Brain pericyte (primary cell): ENCODE measurements around the gene OAT.

Source experiments
- DNase-seq: peaks from one replicate; pipeline ENCODE4 v3.0.0-alpha.2; 2012; ENCODE audit warnings: low read depth, low spot score

Gene OAT

DNA sequence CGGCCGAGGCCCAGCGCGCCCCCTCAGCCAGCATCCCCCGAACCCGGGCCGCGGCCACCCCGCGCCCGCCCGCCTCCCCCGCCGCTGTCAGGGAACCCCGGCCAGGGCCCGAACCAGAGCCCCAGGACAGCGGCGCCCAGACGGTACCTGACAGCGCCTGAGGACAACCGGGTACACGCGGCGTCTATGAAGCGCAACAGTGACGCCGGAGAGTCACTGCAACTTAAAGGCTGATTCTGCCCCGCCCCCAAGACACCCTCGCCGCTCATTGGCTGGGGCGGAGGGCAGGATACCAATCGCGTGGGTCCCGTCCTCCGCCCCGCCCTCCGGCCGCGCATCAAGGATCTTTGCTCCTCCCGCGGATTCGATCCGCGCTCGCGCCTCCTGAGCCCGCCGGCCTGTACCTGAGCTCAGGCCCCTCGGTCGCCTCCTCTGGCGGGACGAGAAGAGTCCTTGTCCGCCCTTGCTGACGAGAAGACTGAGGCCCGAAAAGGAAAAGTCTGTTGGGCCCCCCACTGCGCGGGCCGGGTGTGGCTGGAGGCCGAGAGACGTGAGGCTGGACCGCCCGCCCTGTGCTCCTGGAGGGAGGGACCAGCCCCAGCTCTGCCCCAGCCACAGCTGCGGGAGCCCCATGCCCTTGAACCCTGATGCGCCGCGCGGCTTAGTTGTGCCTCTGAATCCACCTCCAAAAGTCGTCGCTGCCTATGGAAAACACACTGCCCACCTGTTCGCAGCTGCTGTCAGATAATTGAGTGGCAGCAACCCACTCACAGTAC lies at the start of gene OAT:
Gene OAT, minus strand, starts transcription at position 198 of the 776 bp plus-strand sequence. CDS start 6,752 bp downstream, outside the sequence.
- peak; percentile 84 for DNase-seq

DNA sequence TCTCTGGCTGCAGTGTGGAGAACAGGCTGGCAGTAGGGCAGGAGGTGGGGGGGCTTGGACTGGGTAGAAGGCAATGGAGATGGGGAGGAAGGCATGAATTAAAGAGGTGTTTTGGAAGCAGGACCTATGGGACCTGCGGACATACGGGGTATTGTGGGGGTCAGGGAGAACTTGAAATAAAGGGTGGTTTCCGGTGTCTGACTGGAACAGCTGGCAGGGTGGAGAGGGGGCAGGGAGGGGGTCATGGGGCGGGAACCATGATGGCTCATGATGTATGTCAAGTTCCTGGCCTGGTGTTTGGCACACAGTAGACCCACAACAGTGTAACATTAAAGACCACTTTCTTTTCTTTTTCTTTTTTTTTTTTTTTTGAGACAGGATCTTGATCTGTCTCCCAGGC lies 48.4 kb upstream of the OAT start:
- no peak for DNase-seq

DNA sequence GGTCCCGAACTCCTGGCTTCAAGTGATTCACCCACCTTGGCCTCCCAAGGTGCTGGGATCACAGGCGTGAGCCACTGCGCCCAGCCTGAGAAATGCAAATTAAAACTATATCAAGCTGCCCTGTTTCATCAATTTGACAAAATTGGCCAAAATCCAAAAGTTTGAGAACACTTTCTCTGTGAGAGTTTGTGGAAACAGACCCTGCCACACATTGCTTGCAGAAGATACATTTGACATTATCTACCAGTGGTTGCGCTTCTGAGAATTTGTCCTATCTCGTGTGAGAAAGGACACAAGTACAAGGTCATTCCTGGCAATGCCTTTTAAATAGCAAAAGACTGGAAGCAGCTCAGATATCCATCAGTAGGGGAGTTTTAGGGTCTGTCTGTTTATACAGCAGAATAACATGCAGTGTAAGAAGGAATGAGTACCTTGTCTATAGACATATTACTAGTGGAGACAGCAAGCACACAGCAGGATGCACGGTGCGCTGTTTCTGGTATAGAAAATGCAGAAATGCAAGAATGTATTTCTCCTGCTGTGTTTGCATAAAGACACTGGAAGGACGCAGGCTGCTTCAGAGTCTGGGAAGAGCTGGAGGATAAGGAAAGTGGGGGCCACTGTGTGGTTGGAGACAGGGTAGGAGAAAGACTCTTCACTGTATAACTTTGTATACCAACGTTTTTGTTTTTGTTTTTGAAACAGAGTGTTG lies 47.2 kb upstream of the OAT start:
- DNase-seq = peak; percentile 26

DNA sequence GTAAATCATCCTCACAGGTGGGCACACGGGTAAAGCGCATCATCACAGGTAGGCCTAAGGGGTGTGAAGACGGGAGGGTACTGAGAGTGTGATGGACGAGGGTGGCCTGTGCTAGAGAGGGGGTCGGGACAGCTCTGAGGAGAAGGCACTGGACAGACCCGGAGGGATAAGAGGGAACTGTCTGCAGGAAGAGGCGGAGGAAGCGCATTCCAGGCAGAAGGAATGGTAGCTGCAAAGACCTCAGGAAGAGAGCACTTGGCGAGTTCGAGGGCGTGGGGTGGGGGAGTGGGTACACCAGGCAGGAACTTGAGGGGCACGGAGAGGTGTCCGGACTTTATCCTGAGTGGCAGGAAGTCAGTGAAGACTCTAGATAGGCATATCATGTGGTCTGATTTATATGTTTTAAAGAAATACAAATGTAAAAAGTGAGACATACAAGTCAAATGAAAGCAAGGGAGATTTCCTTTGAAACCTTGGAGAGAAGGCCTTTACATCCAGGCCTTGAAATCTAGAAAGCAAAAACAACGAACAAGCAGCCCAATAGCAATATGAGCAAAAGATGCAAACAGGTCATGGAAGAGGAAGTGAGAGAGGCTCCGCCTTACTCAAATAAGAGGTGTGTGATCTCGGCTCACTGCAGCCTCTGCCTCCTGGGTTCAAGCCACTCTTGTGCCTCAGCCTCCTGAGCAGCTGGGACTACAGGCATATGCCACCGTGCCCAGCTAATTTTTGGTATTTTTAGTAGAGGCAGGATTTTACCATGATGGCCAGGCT lies 46.5 kb upstream of the OAT start:
- DNase-seq = no peak

DNA sequence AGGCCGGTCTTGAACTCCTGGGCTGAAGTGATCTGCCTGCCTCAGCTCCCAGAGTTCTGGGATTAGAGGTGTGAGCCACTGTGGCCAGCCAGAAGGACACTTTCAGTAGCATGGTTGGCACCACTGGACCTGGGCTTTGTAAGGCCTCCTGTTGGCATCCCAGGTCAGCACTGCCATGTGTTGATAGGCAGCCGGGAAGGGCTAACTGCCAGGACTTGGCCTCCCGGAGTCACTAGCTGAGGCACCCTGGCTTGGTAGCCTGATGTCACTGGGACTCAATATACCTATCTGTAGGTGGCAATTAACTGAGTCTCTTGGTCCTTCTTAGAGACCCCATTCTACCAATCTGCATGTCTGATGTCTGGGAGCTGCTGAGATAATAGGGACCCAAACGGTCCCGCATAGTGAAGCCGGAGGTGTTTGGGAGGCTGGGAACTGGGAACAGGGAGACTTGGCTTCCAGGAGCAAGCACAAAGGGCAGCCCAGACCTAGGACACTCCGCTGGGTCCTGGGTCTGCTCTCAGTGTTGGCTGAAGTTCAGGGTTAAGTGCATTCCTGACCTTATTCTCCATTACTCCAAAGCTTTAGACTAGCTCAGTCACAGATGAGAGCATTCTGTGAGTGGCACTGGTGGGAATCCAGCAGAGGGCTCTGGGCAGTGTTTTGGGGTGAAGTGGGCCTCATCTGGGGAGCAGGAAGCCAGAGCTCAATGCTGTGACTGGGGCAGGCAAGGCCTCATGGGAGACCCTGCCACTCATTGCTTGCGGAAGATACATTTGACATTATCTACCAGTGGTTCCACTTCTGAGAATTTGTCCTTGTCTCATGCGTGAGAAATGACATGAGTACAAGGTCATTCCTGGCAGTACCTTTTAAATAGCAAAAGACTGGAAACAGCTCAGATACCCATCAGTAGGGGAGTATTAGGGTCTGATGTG lies 45.6 kb upstream of the OAT start:
- no peak for DNase-seq

DNA sequence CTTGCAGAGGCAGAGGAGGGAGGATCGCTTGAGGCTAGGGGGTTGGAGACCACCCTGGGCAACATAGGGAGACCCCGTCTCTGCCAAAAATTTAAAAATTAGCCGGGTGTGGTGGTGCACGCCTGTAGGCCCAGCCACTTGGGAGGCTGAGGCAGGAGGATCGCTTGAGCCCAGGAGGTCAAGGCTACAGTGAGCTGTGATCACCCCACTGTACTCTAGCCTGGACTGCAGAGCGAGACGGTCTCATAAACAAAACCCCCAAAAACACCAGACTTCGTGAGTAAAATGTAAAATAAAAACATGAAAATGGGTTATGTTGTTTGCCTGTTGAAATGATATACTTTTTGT lies 43.6 kb upstream of the OAT start:
- DNase-seq = no peak

DNA sequence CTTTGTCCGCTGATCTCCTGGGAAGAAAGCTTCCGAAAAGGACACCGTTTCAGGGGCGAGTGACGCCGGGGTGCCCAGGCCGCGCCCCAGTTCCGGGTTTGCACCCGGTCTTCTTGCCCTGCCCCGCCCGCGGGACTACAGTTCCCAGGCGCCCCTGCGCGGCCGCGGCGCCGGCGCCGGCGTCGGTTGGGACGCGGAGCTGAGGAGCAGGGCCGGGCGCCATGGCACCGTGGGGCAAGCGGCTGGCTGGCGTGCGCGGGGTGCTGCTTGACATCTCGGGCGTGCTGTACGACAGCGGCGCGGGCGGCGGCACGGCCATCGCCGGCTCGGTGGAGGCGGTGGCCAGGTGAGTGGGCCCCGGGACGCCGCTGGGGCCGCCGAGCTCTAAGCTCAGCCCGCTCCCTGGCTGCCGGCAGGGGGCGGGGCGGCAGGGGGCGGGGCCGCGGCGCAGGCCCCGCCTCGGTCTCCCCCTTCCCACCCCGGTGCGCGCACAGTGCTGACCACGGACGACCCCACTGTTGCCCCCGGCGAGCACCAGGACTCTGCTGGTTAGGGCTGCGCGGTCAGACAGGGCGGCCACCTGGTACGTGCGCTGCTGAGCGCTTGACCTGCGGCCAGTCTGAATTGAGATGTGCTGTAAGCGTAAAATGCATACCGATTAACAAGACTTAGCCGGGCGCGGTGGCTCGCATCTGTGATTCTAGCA lies 43.1 kb upstream of the OAT start, which contains the start of gene LHPP:
Gene LHPP, plus strand, starts transcription at position 182 of the 706 bp plus-strand sequence. Its CDS starts 40 bp downstream, at position 222.
- DNase-seq = peak; percentile 17

DNA sequence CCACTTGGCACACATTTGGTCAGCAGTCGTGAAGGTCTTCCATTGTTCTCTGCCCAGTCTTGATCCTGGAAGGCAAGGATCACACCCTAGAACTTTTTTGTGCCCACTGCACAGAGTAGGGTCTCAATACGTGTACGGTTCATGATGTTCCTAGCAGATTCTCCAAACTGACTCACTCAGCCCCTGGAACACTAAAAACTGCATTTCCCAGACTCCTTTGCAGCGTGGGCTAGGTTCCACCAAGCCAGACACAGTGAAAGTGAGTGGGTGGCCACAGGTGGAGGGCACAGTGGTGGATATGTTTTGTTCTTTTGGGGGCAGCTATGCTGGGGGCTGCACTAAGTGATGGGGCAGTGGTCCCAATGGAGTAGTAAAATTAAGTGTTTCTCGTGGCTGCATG lies 41.4 kb upstream of the OAT start:
- no peak for DNase-seq

DNA sequence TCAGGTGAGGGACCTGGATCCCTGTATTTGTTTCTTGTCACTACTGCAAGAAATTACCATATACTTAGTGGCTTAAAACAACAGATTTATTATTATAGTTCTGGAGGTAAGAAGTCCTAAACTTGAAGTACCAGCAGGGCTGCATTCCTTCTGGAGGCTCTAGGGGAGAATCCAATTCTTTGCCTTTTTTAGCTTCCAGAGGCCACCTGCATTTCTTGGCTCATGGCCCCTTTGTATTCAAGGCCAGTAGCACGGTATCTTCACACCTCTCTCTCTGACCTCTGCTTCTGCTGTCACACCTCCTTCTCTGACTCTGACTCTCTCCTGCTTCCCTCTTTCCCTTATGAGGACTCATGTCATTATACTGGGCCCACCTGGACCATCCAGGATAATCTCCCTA lies 40.7 kb upstream of the OAT start:
- DNase-seq = no peak

DNA sequence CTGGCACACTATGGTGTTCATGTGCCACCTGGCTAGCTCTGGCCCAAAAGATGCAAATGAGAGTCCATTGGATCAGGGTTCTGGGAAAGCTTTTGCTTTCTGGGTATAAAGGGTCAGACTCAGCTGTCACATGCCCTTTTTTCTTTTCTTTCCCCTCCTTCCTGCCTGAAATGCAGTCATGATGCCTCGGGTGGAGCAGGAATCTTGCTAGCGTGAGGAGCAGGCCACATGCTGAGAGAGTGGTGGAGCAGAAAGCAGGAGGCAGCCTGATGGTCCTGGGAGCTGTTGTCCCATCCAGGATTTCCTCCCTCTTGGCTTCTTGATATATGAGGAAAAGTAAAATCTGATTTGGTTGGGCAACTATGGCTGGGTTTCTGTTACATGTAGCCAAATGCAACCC lies 40.2 kb upstream of the OAT start:
- DNase-seq = no peak

DNA sequence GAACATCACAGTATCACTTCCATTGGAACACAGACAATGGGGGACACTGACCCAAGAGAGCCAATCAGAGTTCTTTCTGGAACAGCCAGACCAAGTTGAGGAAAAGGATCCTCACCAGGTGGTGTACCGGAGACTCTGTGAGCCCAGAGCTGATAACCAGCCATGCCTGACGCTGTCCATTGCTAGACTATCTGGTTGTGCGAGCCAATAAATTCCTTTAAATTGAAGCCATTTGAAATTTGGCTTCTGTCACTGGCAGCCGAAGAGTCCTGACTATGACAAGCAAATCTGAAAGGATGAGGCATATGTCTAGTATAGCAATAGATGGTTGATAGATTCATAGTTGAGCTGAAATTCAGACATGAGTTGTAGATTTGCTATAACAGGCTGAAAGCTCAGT lies 39.8 kb upstream of the OAT start:
- no peak for DNase-seq

DNA sequence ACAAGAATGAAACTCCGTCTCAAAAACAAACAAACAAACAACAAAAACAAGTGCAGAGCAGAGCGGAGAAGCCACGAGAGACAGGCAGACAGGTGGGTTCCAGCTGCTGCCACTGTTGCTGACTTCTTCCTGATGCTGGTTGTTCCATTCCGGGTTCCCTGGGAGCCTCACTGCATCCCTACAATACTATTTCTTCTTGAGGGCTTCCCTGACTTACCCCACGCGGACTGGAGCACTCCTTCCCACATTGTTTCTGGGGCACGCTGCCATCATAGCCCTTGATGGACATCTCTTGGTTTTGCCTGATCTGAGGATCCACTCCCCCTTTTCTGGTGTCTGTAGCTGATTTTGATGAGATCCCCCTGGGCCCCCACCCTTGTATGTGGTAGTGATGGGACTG lies 36.7 kb upstream of the OAT start:
- no peak for DNase-seq

DNA sequence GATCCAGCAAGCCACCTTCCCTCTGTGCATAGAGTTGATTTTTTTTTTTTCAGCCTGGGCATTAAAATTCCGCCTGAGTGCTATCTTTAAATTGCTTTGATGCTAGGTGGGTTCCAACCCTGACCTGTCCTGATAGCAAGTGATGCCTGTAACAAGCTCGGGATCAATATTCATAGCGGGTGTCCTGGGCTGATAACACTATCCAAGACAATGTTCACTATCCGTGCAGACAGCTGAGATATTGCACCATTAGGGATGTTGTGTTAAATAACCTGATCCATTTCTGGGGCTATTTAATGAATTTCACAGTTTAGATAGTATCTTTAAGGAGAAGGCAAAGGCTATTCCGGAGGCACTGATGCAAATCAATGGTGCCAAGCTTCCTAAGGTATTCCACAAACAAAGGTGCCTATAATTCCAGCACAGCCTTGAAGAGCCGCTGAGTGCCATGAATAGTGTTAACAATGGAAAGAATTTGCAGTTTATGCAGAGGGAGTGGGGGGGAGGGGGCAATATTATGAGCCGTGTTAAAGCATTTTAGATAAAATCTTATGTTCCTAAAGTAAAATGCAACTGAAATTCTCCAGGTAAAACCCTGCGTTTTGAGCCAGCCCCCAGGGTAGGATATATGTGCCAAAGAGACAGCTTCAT lies 35.4 kb upstream of the OAT start:
- no peak for DNase-seq

DNA sequence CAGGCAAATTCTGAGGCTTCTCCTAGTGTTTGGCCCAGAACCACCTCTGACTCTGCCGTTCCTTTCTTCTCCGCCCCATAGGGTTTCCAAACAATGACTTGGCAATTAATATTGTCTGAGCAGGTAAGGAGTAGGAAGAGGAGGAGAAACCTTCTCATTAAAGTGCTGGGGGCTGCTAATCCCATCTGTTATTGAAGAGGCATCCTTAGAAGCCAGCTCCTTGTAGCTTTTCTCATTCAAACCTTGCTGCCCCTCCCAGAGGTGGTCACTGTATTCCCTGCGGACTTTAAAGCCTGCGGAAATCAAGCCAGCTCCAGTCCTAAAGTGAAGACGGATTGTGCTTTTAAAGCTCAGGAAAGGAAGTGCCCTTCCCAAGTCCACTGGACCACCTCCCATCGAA lies 32.6 kb upstream of the OAT start:
- DNase-seq = no peak

DNA sequence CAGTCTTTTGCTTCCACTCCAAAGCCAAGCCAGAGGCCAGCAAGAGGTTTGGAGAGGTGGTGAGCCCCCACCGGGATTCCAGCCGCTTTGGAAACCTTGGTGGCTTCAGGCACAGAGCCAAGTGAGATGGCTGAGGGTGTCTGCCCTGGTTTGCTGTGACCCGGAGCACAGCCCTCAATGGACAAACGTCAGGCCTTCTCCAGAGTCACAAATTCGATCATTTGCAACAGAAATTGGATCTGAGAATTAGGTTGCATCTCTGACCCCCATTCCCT lies 32.0 kb upstream of the OAT start:
- no peak for DNase-seq

DNA sequence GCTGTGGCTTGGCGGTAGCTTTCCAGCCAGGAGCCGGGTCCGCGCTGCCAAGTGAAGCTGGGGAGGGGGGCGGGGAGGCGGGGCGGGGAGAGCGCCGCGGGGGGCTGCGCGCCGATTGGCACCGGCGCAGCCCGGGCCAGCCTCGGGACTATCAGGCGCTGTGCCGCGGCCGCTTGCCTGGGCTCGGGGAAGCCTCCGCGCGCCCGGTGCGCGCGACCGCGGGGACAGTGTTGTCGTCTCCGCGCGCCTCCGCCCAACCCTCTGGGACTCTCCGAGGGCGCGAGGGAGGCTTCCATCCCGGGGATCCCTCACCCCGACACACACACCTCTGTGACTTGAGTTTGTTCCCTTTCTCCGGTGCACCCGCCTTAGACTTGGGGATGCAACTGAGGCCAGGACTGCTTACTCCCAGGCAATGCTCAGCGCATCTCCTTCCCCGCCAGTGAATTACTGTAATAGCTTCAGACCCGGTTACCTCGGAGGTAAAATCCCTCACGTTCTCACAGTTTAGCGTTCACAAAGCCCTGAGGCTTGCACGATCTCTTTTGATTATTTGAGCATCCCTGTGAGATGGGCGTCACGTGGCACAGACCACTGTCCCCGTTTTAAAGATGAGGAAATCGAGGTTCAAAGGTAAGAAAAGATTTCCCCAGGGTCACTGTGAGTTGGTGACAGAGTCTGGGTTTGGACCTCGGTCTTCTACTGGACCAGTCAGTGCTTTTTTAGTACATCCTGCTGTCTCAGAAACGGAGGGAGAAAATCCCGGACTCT lies 31.5 kb upstream of the OAT start, which contains the start of gene NKX1-2:
Gene NKX1-2, minus strand, starts transcription at position 24 of the 771 bp plus-strand sequence. CDS start 92 bp downstream, outside the sequence.
- DNase-seq = no peak

DNA sequence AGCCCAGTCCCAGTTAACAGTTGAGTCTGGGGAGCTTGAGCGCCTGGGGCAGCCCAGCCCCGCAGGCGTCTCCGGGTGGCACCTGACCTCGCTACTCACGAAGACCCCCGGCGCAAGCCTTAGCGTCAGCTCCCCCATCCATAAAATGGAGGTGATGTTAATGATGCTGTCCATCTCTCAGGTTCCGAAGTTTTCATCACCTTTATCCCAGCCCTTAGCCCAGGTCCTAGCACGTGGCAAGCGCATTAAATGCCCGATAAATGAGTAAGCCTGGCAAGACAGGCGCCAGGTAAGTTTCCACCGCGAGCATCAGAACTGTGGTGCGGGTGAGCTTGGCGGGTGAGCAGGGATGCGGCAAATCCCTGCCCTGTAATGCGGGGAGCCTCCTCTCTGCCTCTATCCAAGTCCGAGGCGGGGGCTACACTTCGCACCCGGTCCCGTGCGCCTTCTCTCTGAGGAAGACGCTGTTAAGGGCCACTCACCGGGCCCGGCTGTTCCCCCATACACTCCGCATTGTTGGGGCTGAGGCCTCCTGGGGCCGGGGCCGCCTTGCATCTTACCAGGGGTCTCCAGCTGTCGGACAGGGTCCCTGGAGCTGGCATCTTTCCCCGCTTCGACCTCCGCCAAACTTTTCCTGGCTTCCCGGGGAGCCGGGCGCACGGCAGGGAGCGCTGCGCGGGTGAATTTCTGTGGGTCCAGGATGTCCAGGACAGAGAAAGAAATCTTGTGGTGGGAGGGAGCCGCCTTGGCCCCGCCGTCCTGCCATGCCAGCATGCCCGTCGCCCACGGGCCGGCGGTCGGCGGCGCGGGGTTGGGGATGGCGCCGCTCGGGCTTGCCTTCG lies 30.7 kb upstream of the OAT start:
- DNase-seq = no peak

DNA sequence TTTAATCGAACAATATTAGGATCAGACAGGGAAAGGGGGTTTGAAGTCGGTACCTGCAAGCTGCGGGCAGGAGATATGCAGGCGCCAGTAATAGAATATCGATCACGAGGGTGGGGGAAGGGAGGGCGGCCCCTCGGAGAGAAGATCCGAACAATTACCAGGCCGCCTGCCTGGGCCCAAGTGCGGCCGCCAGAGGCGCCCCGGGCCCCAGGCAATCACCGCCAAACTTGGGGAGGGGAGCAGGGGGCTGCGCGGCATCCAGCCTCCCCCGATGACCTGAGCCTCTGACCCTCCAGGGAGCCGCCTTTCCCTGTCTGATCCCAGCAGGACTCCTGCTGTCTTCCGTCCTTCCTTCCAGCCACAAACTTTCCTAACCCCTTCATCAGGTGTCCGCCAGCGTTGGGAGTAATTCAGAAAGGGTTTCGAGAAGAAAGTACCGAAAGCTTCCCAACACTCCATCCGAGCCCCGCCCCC lies 30.0 kb upstream of the OAT start:
- DNase-seq = no peak
